ENCODE results near the gene COPE.

COPE gene

GRCh38 chr19:18850471-18851375, 68.5 kb downstream of the COPE start:
- no peak for DNase-seq (ENCODE audit: low read depth)

DNA sequence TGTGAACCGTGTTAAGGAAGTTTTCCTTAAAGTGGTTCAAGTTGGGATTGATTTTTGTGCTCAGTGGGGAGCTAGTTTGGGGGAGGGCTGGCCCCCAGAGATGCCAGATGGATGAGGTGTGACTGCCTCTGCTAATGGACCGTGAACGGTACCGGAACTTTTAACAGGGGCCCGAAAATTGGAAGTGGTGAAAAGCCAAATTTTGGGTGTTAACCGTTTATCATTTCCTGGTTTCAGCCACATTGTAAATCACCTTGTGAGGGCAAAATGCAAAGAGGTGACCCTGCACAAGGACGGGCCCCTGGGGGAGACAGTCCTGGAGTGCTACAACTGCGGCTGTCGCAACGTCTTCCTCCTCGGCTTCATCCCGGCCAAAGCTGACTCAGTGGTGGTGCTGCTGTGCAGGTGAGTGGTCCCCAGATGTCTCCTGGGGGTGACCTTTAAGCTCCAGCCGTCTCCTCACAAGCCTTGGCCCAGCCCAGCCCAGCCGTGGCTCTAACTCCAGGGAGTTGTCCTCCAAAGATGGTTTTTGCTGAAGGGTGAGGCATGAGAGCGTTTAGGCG, 69.3 kb downstream of the COPE start:
- no peak for DNase-seq (ENCODE audit: low read depth)

All from stimulated activated CD8-positive, alpha-beta memory T cell treated with anti-CD3 and anti-CD28 coated beads, Interleukin-4, amount 100 ng/mL, for 24 hours (primary cell).